Adrenal gland (tissue), 12 donors: ENCODE data around the gene DDAH2. TPM values are rescaled to one million over a fixed set of nuclear protein-coding genes. Genes with fewer than 3 reads are reported as not detected.
A peak's percentile ranks its signal among the peaks of the same experiment; 100 is the strongest.

Source experiments
- DNase-seq, 7 donors: peaks; one replicate each; pipeline ENCODE4 v3.0.0-alpha.2; 2019 to 2020
- H3K27ac ChIP-seq, 5 donors: fragments of 200-600 bp; sonication (generic) in 4 of 5; 1 replicate in 3 of 5; 2 replicates in 2 of 5; pipeline versions ENCODE4 v1.5.1 to v1.8.0; 2016 to 2020; ENCODE audit warnings: mild to moderate bottlenecking in 1 of 5
- H3K27me3 ChIP-seq: fragments of 200-600 bp; 2 replicates; pipeline ENCODE4 v1.8.0; 2021
- H3K36me3 ChIP-seq, 2 donors: fragments of 200-600 bp; replicated peaks in 1 of 2; 1 replicate in 1 of 2; 2 replicates in 1 of 2; pipeline versions ENCODE4 v1.5.1 to v1.8.0; 2018 to 2022
- H3K4me1 ChIP-seq, 2 donors: fragments of 200-600 bp; replicated peaks in 1 of 2; 1 replicate in 1 of 2; 2 replicates in 1 of 2; pipeline versions ENCODE4 v1.5.1 to v1.8.0; 2018 to 2021
- H3K4me3 ChIP-seq, 4 donors: fragments of 200-600 bp; sonication (generic) in 3 of 4; one replicate each; pipeline ENCODE4 v1.5.1; 2016 to 2018
- H3K9me3 ChIP-seq, 3 donors: fragments of 200-600 bp; sonication (generic) in 1 of 3; replicated peaks in 1 of 3; 1 replicate in 2 of 3; 2 replicates in 1 of 3; pipeline versions ENCODE4 v1.5.1 to v1.8.0; 2016 to 2021
- CTCF ChIP-seq, 6 experiments: fragments of 450-650 bp in 4 of 6; fragments of 200-600 bp in 2 of 6; sonication (generic) in 1 of 6; IDR thresholded peaks; 1 replicate in 5 of 6; 2 replicates in 1 of 6; pipeline versions ENCODE4 v1.5.1 to v1.8.0; 2016 to 2021; ENCODE audit warnings: antibody characterized with exemption in 6 of 6, mild to moderate bottlenecking in 2 of 6, moderate library complexity in 1 of 6
- POLR2A ChIP-seq, 2 donors: fragments of 450-650 bp; IDR thresholded peaks; one replicate each; pipeline ENCODE4 v1.6.1; 2017; ENCODE audit warnings: antibody characterized with exemption in 2 of 2, mild to moderate bottlenecking in 2 of 2, moderate library complexity in 1 of 2
- WGBS, 4 donors: extraction: QIAGEN DNeasy Blood & Tissue Kit in 2 of 4; methylation state at CpG; one replicate each; pipeline versions ENCODE4 v1.1.5 to v1.1.7; 2013 to 2017; 5-methylcytosine and 5-hydroxymethylcytosine counted together
- intact Hi-C, 2 donors: fragments of 100-400 bp; cut with DNase I; formaldehyde crosslinking; loops; one replicate each; pipeline versions ENCODE4 v1.14.1 to v1.15.0; 2022 to 2023
- polyA plus RNA-seq, 3 donors: library from polyadenylated mRNA; stranded (reverse); fragments of 200-250 nt in 2 of 3; fragments of 350-450 nt in 1 of 3; fragmentation: Illumina TruSeq in 1 of 3; extraction: RNeasy Lipid Tissue Mini Kit (QIAGEN cat#74804) in 1 of 3; gene quantifications; one replicate each; pipeline ENCODE4 v1.2.3, GENCODE V29; 2013 to 2014
- total RNA-seq, 9 donors: library from RNA; depleted of rRNA in 4 of 9; stranded (reverse); fragments of >200 nt in 4 of 9; fragments of 120-200 nt in 1 of 9; fragmentation: NEBNext Ultra II Directional in 1 of 9; extraction: Animal tissue kit (Norgen Biotek cat#: 25700) in 1 of 9; gene quantifications; one replicate each; pipeline versions ENCODE4 v1.1.0 to v1.2.4, GENCODE V29; 2013 to 2023
- donor health status: healthy with polysubstance abuse.
- donor health status: Bipolar disorder and iron deficiency.
- donor health status: DM: yes; HTN: yes; CAD: no.
- donor health status: DM: no; HTN: no; CAD: no.
- donor health status: DM: no; HTN: no; CAD: no.
- donor health status: DM: yes; HTN: yes; CAD: no.

DDAH2 gene
- total and polyA plus RNA-seq, 12 donors, result 6.4 to 202 (median 33.1) TPM

DNA sequence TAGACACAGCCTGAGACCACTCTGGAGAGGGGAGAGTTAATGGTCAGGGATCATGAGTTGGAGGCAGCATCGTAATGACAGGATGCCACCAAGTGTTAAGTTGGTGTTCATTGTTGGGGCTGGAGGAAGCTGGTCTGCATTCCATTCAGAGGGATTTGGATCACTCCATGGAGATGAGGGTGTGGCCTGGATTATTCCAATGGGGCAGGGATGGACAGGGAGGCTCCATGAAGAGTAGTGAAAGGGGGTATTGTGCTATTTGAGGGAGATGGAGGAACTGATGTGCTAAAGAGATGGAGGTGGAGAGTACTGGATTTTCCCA lies 34.5 kb upstream of the DDAH2 start:
- intact Hi-C loops, result no loop called here
- no peak overlapping the region for H3K4me3 ChIP-seq
- peak overlapping the region in 1 of 5 donors; percentile 1 for H3K27ac ChIP-seq
- no peaks in the 10 kb centered on the region for H3K9me3 ChIP-seq
- 33 to 73% (median 44%) methylated on average over 1 of the region's 1 CpG for WGBS, 4 donors
- DNase-seq, result no peak
- H3K36me3 ChIP-seq, result no peaks in the 10 kb centered on the region
- no peaks in the 10 kb centered on the region for H3K4me1 ChIP-seq
- H3K27me3 ChIP-seq, result no peaks in the 10 kb centered on the region
- TF ChIP-seq POLR2A (IDR thresholded peaks at IDR 0.05), result no peak
- TF ChIP-seq CTCF (IDR thresholded peaks at IDR 0.05), result no peak

DNA sequence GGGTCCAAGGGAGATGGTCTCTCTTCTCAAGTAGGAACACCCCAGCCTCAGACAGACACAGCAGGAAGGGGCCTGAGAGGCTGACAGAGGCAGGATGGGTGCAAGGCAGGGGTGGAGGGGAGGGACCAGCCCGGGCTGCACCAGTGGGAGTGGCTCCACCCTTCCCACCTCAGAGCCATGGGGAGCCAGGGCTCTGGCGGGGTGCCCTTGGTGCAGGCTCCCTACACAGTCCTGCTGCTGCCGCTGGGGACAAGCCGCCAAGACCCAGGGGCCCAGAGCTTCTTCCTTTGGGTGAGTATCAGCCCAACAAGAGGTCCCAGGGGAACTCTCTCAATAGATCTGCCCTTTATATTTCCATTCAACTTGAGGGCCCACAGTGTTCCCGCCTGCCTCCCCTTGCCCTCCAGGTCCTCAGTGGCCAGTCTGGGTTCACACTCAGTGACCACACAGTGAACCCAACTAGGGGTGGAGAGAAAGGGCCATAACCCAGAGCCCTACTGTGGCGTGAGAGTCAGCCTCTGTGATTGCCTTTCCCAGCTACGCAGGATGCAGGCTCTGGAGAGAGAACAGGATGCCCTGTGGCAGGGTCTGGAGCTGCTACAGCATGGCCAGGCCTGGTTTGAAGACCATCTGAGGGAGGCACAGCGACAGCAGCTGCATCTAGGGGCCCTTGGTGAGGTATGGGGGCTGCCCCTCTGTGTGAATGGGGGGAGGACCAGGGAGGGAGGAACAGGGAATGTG lies 33.9 kb upstream of the DDAH2 start:
- 69 to 85% (median 77%) methylated on average over 2 to 8 of the region's 8 CpGs for WGBS, 4 donors
- H3K4me3 ChIP-seq, result no peak overlapping the region
- no peak for TF ChIP-seq POLR2A (IDR thresholded peaks at IDR 0.05)
- TF ChIP-seq CTCF (IDR thresholded peaks at IDR 0.05), result no peak
- H3K4me1 ChIP-seq, result no peaks in the 10 kb centered on the region
- intact Hi-C loops, result no loop called here
- H3K9me3 ChIP-seq, result no peaks in the 10 kb centered on the region
- H3K36me3 ChIP-seq, result no peaks in the 10 kb centered on the region
- peak overlapping the region in 1 of 5 donors; percentile 1 for H3K27ac ChIP-seq
- no peak for DNase-seq
- H3K27me3 ChIP-seq, result no peaks in the 10 kb centered on the region

DNA sequence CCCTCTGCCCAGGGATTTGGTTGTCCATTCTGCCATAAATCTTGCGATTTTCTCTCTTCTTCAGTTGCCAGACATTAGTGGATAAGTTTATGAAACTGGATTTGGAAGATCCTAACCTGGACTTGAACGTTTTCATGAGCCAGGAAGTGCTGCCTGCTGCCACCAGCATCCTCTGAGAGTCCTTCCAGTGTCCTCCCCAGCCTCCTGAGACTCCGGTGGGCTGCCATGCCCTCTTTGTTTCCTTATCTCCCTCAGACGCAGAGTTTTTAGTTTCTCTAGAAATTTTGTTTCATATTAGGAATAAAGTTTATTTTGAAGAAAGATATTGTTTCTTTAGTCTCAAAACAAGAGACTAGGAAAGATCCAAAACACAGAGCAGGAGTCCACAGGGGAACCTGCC lies 33.3 kb upstream of the DDAH2 start, which contains the start of gene SAPCD1:
TSS of gene SAPCD1 (plus strand) at position 301 of the 400 bp plus-strand sequence. CDS start 399 bp downstream, outside the sequence.
- no peaks in the 10 kb centered on the region for H3K36me3 ChIP-seq
- H3K9me3 ChIP-seq, result no peaks in the 10 kb centered on the region
- H3K27ac ChIP-seq, result peak within 1 kb of the TSS in 1 of 5 donors; percentile 1
- no peaks in the 10 kb centered on the region for H3K27me3 ChIP-seq
- no peak for TF ChIP-seq CTCF (IDR thresholded peaks at IDR 0.05)
- no peak for TF ChIP-seq POLR2A (IDR thresholded peaks at IDR 0.05)
- H3K4me3 ChIP-seq, result no peak within 1 kb of the TSS
- intact Hi-C loops, result no loop called here
- H3K4me1 ChIP-seq, result no peaks in the 10 kb centered on the region
- DNase-seq, result no peak
- WGBS, 4 donors, result 80 to 92% (median 84%) methylated on average over 4 of the region's 4 CpGs

- no peaks in the 10 kb centered on the region for H3K36me3 ChIP-seq
- DNase-seq, result no peak
- no peaks in the 10 kb centered on the region for H3K27me3 ChIP-seq
- 94 to 98% (median 96%) methylated on average over 4 to 8 of the region's 8 CpGs for WGBS, 4 donors
- H3K9me3 ChIP-seq, result no peaks in the 10 kb centered on the region
- H3K27ac ChIP-seq, result no peak overlapping the region
- no peak for TF ChIP-seq POLR2A (IDR thresholded peaks at IDR 0.05)
- no peak for TF ChIP-seq CTCF (IDR thresholded peaks at IDR 0.05)
- intact Hi-C loops, result no loop called here
- H3K4me1 ChIP-seq, result no peaks in the 10 kb centered on the region
- H3K4me3 ChIP-seq, result no peak overlapping the region
These were observed 32.2 kb upstream of the DDAH2 start for GRCh38 chr6:31761343-31761742.
